NCI-H69 (cell line): ENCODE measurements around the gene RFX8.

Source experiments
- DNase-seq: peaks from one replicate; lab custom pipeline; 2025; lab: John Stamatoyannopoulos, UW

Gene RFX8

DNA sequence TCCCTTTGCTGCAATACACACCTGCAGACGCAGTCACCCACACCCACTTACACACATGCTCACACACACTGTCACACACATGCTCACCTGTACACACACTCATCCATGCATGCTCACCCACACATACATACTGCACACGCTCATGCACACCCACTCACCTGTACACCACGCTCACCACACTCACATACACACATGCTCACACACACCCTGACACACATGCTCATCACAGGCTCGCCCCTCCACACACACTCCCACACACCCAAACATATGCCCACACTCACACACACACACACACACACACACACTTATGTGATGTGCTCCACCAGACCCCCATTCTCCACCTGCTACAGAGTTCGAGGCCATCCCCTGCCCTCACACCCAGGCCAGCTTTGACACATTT is 64.8 kb downstream of the RFX8 start:
- DNase-seq = no peak

DNA sequence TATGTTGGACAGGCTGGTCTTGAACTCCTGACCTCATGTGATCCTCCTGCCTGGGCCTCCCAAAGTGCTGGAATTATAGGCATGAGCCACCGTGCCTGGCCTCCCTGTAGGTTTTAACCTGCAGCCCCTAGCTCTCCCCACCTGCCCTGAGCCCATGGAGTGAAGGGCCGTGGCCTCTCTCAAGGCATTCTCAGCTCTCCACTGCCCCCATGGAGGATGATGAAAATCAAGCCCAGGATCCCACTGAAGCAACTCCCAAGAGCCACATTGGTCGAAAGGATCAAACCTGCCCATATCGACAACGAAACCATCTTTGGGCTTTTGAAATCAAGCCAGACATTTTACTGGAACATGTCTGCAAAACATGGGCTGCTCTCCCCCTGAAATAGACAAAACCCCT is 65.2 kb downstream of the RFX8 start:
- no peak for DNase-seq

GRCh38 chr2:101408925-101409324 is 66.0 kb downstream of the RFX8 start:
- DNase-seq = no peak

- DNase-seq = no peak
Observed at GRCh38 chr2:101405351-101405899, 69.5 kb downstream of the RFX8 start.

- no peak for DNase-seq
Observed at GRCh38 chr2:101403745-101404144, 71.2 kb downstream of the RFX8 start.

GRCh38 chr2:101402630-101403029 is 72.3 kb downstream of the RFX8 start:
- no peak for DNase-seq

DNA sequence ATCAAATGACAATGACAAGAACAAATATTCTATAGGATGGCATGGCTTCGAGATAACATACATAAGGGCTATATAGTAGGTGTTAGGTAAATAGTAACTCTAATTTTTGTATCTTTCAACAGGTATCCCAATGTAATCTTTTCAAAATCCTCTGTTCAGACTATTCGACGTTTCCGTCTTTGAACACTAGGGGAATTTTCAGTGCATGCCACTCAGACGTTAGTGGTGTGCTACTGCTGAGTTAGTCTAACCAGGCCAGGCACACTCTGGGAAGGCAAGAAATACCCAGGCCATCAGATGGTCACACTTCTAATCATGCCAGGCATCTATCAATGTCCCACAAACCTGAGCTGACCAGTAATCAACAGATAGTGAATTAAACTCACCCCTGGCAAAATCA is 73.0 kb downstream of the RFX8 start:
- no peak for DNase-seq

DNA sequence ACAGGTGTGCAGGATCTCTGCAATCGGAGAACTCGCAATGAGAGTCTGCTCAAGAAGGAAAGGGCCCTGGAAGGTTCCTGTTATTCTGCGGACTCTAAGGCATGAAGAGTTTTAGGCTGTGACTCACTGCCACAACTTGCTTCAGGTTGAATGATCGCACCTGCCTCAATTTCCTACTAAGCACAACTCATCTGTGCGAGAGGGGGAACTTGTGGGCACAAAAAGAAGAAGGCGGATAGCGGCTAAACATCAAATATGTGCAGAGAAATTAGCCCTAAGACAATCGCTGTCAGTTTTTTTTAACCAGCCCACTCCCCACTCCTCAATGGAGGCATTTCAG is 73.6 kb downstream of the RFX8 start:
- no peak for DNase-seq

- no peak for DNase-seq
Observed at GRCh38 chr2:101400506-101401325, 74.2 kb downstream of the RFX8 start.

- DNase-seq = no peak
Observed at GRCh38 chr2:101400048-101400447, 74.9 kb downstream of the RFX8 start.

GRCh38 chr2:101399021-101399799 is 75.7 kb downstream of the RFX8 start:
- no peak for DNase-seq

- DNase-seq = no peak
Observed at GRCh38 chr2:101398116-101398821, 76.6 kb downstream of the RFX8 start.

DNA sequence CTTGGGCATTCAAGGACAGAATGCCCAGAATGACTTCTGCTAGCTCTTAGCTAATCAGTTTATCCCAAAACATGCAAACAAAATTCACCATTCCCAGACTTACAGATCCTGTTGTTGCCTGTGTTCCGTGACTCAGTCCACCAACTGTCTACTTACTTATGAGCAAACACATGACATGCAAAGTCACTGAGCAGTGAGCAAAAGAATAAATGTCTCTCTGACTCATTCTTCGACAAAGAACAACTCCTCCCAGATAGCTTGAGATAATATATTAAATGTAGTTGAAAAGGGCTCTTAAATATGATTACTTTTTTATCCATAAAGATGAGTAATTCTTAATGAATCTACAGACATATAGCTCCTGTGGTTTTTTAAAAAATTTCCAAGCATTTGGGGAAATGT is 78.6 kb downstream of the RFX8 start:
- no peak for DNase-seq

DNA sequence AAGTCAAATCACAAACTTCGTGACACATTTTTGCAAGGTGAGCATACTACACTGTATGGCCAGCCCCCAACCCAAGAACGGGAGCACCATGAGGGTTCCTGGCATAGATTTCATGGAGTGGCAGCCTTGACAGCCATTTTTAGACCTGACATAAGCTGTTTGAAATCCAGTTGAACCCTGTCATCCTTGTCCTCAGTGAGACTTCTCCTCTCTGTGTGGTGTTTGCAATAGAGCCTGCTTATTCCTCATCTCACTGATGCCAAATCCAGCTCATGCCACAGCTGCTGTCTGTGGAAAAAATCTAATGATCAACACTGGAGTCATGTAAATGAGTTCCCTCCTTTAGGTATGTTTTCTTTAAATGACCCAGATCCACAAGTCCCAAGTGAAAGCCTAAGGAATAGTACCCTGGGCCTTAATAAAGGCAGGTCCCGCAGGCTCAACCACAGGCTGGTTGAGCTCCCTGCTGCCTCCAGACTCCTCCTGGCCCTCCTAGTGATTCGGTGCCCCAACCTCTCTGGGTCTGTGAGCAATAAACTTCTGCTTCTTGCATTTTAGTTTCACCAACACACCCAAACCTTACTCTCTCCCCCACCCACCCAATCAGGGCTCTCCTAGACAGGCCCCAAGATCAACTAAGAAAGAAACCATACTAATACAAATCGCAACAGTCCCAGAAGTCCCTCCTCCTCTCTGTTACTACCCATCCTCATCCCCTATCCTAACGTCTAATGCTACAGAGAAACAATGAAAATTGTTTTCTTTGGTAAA is 79.2 kb downstream of the RFX8 start:
- no peak for DNase-seq

GRCh38 chr2:101388232-101388631 is 86.7 kb downstream of the RFX8 start:
- DNase-seq = no peak

- DNase-seq = peak; percentile 55
Observed at GRCh38 chr2:101387151-101387834, 87.6 kb downstream of the RFX8 start, which contains the start of gene CREG2. Gene CREG2, minus strand, starts transcription at chr2:101387503. Its CDS starts 46 bp downstream, at chr2:101387457.

GRCh38 chr2:101386599-101387150 is 88.2 kb downstream of the RFX8 start:
- peak; percentile 2 for DNase-seq

DNA sequence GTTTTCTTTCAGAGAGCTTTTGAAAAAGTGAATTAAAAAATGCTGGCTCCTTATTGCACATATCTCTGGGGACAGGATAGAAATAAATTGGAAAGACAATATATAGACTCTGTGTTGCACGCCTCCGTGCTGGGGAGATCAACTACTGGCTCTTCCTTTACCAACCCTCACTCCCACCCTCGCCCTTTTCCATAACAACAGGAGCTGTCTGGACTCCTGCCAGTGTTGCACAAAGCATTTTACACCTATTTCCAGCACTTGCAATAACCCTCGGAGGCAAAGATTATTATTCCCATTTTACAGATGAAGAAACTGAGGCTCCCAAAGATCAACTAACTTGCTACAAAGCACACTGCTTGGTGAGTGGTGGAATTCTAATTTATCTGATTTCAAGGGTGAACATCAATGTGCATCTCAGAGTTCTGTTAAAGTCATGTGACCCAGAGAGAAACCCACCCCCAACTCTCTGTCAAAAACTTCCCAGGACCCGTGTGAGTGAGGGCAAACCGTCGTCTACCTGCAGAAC is 91.8 kb downstream of the RFX8 start:
- no peak for DNase-seq

GRCh38 chr2:101382442-101382841 is 92.5 kb downstream of the RFX8 start:
- DNase-seq = no peak

- DNase-seq = no peak
Observed at GRCh38 chr2:101380376-101380775, 94.5 kb downstream of the RFX8 start.
